Activated naive CD8-positive, alpha-beta T cell treated with anti-CD3 and anti-CD28 coated beads for 36 hours (primary cell): ENCODE results near the gene ZCCHC4. TPM values are rescaled to one million over a fixed set of nuclear protein-coding genes. Genes with fewer than 3 reads are reported as not detected.
"Not testable (repeated sequence)": the region's sequence is repeated elsewhere in the genome, so short reads cannot be mapped to it uniquely, and the experiment has no call there.

ENCODE experiments used
- DNase-seq: peaks from one replicate; pipeline ENCODE4 v3.0.0; 2021
- H3K27ac Mint-ChIP-seq: one replicate; pipeline ENCODE4 v1.8.0; 2022; ENCODE audit warnings: mild to moderate bottlenecking, moderate library complexity, mixed read lengths
- H3K27me3 Mint-ChIP-seq: one replicate; pipeline ENCODE4 v1.8.0; 2022; ENCODE audit warnings: mild to moderate bottlenecking, mixed read lengths
- H3K36me3 Mint-ChIP-seq: one replicate; pipeline ENCODE4 v1.8.0; 2021; ENCODE audit warnings: mild to moderate bottlenecking, mixed read lengths
- H3K4me1 Mint-ChIP-seq: one replicate; pipeline ENCODE4 v1.8.0; 2021; ENCODE audit warnings: mixed read lengths
- H3K4me3 Mint-ChIP-seq: one replicate; pipeline ENCODE4 v1.8.0; 2022; ENCODE audit warnings: mild to moderate bottlenecking, moderate library complexity, mixed read lengths
- H3K9me3 Mint-ChIP-seq: one replicate; pipeline ENCODE4 v1.8.0; 2022; ENCODE audit warnings: mixed read lengths
- total RNA-seq, 2 experiments: library from RNA; stranded (reverse); gene quantifications; one replicate each; pipeline ENCODE4 v1.2.3, GENCODE V29; 2021

The ZCCHC4 gene
- total RNA-seq, 2 experiments from 2014 or later: 13.0 to 15.9 TPM

DNA sequence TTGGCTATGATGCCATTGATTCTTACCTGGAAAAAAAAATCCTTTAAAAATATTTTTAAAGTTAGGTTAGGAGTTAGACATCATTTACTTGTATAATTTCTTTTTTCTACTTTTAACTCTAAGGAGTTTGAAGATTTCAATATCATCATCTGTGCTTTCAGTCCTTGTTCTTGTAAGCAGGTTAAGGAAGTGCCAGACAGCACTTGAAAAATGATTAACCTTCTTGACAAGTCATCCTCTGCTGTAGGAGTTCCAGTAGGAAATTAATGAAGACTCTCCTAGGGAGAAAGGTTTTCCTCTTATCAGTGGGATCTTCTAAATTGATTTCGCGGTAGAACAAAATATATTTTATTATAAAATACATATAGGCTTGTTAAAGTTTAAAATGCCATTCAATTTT lies 35.4 kb downstream of the ZCCHC4 start:
- Mint-ChIP-seq H3K4me1 (peaks cover 9% of the 10 kb centered on the region), H3K36me3 (peaks cover 7% of the 10 kb centered on the region), H3K4me3 (no peak overlapping the region), H3K9me3 (no peaks in the 10 kb centered on the region), H3K27ac (no peak overlapping the region), H3K27me3 (no peaks in the 10 kb centered on the region)
- DNase-seq: no peak

DNA sequence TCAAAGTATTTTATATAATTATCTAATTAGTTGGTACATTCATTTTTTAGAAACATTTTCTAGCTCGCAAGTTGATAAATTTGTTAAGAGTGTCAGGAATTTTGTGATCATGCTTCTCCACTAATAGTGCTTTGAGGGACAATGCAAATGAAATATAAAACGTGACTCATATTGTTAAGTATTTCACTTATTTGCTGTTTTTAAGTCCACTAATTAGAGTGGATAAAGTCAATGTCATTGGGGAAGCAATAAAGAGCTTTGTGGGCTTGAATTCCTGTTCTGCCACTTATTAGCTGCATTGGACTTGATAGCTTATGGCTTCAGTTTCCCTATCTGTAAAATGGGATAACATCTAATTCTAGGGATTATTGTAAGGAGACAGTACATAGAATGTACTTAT lies 38.0 kb downstream of the ZCCHC4 start:
- DNase-seq: no peak
- H3K4me1 Mint-ChIP-seq: peaks cover 8% of the 10 kb centered on the region
- no peak overlapping the region for H3K27ac Mint-ChIP-seq
- H3K27me3 Mint-ChIP-seq: no peaks in the 10 kb centered on the region
- H3K4me3 Mint-ChIP-seq: no peak overlapping the region
- no peaks in the 10 kb centered on the region for H3K9me3 Mint-ChIP-seq
- peaks cover 3% of the 10 kb centered on the region for H3K36me3 Mint-ChIP-seq

DNA sequence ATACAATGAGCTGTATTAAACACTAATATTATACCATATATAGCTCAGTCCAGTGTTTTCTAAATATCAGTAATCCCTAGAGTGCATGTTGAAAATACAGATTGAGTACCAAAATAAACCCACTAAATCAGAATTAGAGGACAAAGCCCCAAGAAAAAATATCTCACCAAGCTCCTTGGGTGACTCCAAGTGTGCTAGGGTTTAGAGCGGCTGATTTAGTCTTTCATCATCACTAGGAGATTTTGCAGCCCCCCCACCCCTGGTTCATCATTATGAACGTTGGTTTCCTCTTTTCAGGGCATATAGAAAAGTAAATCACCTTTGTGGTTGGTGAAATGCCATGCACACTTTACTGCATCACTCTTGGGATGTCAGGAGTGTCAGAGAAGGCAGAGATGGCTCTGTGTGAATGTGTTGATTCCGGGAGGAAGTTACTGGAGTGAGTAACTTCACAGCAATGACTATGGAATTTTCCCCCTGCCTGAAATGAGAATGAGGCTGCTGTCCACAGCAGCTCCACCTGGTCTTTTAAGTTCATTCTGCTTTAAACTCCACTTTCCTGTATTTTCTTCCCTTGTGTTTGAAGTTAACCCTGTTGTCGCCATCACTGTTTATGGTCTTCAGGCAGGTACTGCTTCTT lies 39.3 kb downstream of the ZCCHC4 start:
- no peaks in the 10 kb centered on the region for H3K36me3 Mint-ChIP-seq
- no peaks in the 10 kb centered on the region for H3K9me3 Mint-ChIP-seq
- H3K27ac Mint-ChIP-seq: no peak overlapping the region
- no peak overlapping the region for H3K4me3 Mint-ChIP-seq
- H3K27me3 Mint-ChIP-seq: no peaks in the 10 kb centered on the region
- DNase-seq: no peak
- peaks cover under 1% of the 10 kb centered on the region for H3K4me1 Mint-ChIP-seq

DNA sequence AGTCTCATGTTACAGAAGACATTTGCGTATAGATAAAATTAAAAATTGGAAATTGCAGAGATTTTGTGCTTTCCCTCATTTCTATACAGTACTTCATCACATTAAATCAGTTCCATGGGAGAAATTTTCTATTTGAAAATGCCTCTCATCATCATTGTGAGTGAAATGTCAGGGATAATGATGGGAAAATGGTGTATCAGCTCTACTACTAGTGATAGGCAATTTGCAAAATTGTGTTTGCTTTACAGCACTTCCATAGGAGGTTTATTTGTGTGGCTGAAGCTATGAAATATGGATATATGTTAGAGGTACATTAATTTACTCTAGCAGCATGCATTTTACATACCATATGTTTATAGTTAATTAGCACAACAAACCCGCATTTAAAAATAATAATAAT lies 43.5 kb downstream of the ZCCHC4 start:
- Mint-ChIP-seq H3K4me3 (no peak overlapping the region), H3K27ac (no peak overlapping the region), H3K27me3 (no peaks in the 10 kb centered on the region), H3K9me3 (no peaks in the 10 kb centered on the region), H3K36me3 (peaks cover 16% of the 10 kb centered on the region), H3K4me1 (no peaks in the 10 kb centered on the region)
- no peak for DNase-seq

DNA sequence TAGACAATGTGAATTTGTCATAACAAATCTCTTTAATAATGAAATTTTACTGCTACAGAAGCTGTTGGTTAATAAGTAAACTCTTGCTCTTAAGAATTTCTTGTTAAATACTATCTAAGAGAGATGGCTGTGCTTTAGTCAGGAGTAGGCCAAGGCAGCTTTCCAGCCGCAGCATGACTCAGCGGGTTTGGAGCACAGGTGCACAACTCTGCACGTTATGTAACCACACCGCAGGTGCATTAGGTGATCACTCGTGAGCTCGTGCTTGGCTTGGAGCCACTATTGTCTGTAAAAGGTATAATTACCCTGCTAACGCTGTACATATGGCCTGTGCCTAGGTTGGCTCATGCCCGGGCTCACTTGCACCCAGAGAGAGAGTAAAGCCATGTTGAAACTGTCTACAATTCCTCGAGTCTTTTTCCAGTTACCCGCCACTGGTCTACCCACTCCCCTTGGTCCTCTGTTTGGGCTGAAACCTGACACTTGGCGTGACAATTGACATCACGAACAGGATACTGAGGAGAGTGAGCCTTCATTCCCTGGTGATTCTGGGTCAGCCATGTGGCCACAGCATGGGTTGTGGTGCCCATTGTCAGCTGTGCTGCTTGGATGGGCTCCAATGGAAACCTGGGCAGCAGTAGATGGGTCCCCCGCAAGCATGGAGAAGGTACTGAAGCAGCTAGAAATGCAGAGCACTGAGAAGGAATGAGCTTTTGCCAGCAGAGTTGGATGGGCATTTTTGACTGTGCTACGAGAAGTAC lies 46.1 kb downstream of the ZCCHC4 start:
- Mint-ChIP-seq H3K9me3 (no peaks in the 10 kb centered on the region), H3K27me3 (no peaks in the 10 kb centered on the region), H3K27ac (no peak overlapping the region), H3K4me1 (no peaks in the 10 kb centered on the region), H3K36me3 (peaks cover 16% of the 10 kb centered on the region), H3K4me3 (no peak overlapping the region)
- no peak for DNase-seq

DNA sequence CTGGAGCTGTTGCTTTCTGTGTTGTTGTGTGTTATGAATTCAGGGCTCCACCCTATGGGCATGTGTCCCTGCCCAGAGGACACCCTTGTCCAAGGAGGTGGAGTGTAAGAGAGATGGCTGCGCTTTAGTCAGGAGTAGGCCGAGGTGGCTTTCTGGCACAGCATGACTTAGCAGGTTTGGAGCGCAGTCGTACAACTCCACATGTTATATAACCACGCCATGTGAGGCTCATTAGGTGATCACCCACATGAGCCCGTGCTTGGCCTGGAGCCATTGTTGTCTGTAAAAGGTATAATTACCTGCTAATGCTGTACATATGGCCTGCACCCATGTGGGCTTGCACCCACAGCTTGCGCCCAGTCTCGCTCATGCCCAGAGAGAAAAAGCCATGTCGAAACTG lies 48.7 kb downstream of the ZCCHC4 start:
- Mint-ChIP-seq H3K4me3 (no peak overlapping the region), H3K27ac (no peak overlapping the region), H3K36me3 (peaks cover 16% of the 10 kb centered on the region), H3K27me3 (no peaks in the 10 kb centered on the region), H3K4me1 (no peaks in the 10 kb centered on the region), H3K9me3 (no peaks in the 10 kb centered on the region)
- DNase-seq: no peak

DNA sequence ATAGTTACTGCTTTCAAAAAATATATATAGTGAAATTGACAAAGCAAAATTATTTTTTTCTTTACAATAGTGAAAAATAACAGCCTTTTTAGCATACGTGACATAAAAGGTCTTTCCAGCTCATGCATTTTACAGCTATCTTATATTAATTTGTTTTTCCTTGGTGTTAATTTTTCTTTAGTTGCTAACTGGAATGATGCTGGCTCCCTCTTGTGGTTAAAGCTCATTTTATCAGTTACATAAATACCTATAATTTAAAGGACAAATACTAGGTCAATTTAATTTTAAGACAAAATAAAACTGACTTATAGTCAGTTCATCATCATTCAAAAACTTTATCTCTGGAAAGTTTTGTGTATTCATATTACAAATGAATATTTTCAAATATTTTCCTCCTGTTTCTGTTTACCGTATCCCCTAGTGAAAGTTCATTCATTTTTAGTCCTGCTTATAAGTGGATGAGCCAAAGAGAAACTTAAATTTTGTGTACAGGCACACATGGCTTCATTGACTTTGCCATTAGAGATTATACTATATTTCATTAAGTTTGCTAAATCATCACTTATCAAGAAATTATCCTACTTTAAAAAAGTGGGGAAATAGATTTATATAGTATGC lies 54.5 kb downstream of the ZCCHC4 start:
- H3K27ac Mint-ChIP-seq: no peak overlapping the region
- no peaks in the 10 kb centered on the region for H3K9me3 Mint-ChIP-seq
- H3K36me3 Mint-ChIP-seq: no peaks in the 10 kb centered on the region
- no peak overlapping the region for H3K4me3 Mint-ChIP-seq
- no peak for DNase-seq
- H3K27me3 Mint-ChIP-seq: no peaks in the 10 kb centered on the region
- H3K4me1 Mint-ChIP-seq: no peaks in the 10 kb centered on the region

DNA sequence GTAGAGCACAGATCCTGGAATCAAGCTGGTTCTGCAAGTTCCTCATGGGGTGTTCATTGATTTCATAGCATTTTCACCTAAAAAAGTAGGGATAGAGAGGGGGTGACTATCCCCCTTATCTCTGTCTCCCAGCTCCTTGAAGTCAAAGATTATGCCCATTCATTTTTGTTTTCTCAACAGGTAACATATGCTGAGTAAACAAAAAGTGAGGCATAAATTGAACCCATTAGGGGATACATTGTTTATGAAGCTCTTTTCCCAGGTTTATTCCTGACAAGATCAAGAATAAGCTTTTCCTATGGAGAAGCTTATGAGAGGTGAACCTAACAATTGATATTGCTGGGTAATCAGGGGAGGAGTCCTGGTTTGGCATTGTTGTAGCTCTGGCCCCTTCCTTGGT lies 55.3 kb downstream of the ZCCHC4 start:
- H3K27ac Mint-ChIP-seq: no peak overlapping the region
- no peaks in the 10 kb centered on the region for H3K9me3 Mint-ChIP-seq
- H3K36me3 Mint-ChIP-seq: no peaks in the 10 kb centered on the region
- no peak overlapping the region for H3K4me3 Mint-ChIP-seq
- no peak for DNase-seq
- H3K27me3 Mint-ChIP-seq: no peaks in the 10 kb centered on the region
- no peaks in the 10 kb centered on the region for H3K4me1 Mint-ChIP-seq

DNA sequence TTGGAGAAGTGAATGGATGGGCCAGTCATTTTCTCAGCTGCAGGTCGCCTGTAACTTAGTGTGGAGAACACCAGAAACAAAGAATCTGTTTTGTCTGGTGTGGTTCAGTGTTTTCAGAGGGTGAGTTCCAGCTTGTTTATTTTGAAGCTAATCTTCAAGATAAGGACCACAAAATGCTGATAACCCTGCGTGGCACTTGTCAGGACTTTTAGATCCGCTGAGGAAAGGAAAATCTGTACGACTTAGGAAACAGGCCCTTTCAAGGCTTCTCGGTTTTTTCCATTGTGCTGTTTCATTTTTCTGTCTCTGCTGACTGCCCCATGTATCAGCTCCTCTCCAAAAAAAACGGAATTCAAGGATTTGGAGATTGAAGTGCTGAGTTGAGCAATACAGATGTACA lies 55.7 kb downstream of the ZCCHC4 start:
- Mint-ChIP-seq H3K4me3 (no peak overlapping the region), H3K27ac (no peak overlapping the region), H3K36me3 (no peaks in the 10 kb centered on the region), H3K27me3 (no peaks in the 10 kb centered on the region), H3K4me1 (no peaks in the 10 kb centered on the region), H3K9me3 (no peaks in the 10 kb centered on the region)
- no peak for DNase-seq

DNA sequence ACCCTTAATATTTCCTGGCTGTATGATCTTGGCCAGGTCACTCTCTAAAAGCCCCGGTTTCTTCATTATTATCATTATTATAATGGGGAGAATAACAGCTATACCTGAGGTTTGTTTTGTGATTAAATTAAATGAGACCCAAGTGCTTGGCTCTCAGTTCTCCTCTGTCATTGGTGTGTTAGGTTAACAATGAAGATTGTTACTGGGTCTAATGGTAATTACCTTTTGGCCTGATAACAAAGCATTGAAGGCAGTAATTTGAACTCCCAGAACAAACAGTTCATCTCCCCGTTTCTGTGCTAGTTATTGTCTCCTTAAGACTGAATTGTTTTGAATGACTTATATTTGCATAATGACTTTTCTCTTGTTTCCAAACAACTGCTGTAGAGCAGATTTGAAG lies 57.7 kb downstream of the ZCCHC4 start:
- H3K27me3 Mint-ChIP-seq: no peaks in the 10 kb centered on the region
- H3K4me3 Mint-ChIP-seq: no peak overlapping the region
- H3K36me3 Mint-ChIP-seq: no peaks in the 10 kb centered on the region
- H3K9me3 Mint-ChIP-seq: no peaks in the 10 kb centered on the region
- DNase-seq: no peak
- H3K27ac Mint-ChIP-seq: no peak overlapping the region
- H3K4me1 Mint-ChIP-seq: peaks cover under 1% of the 10 kb centered on the region

DNA sequence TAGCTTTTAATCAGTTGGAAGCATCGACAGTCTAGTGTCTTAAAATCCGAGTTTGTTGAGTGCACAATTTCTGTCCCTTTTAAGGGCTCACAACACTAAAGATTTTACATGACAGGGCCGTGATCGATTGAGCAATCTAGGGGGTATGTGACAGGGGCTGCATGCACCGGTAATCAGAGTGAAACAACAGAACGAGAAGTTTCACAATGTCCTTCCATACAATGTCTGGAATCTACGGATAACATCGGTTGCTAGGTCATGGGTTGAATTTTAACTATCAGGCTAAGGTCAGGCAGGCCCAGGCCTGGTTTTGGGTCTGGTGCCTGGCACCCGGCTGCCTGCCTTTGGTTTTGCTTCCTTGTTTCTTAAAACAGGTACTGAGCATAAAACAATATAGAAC lies 60.0 kb downstream of the ZCCHC4 start:
- H3K4me3 Mint-ChIP-seq, H3K36me3 Mint-ChIP-seq, H3K27ac Mint-ChIP-seq, H3K9me3 Mint-ChIP-seq, H3K4me1 Mint-ChIP-seq, DNase-seq, H3K27me3 Mint-ChIP-seq: not testable (repeated sequence)

DNA sequence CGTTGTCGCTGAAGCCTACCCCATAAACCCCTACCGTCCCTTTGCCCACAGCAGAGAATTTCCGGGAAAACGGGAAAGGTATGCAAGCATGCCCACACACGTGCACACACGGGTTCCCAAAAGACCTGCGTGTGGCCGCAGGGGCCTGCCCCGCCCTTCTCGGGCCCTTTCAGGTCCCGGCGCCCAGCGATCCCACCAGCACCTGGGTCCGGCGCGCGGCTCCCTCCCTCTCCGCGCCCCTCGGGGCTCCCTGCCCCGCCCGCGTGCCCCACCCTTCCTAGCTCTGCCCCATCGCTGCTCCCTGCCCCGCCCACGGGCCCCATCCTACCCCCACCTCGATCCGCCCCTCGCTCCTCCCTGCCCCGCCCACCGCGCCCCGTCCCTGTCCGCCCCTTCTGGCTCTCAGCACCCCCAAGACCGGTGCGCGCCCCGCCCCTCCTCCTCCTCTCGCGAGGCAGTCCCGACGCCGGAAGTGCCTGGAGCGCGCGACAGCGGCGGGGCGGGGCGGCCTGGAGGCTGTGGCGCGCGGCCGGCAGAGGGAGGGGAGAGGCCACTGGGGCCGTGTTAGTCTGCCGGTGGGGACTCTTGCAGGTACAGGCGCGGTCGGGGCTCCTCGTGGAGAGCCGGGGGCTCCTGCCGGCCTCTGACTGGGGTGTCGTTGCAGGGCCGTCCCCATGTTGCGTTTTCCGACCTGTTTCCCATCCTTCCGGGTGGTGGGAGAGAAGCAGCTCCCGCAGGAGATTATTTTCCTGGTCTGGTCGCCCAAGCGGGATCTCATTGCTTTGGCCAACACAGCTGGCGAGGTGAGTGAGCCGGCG lies 64.4 kb downstream of the ZCCHC4 start, which contains the start of gene ANAPC4:
Gene ANAPC4 (plus strand): TSS at position 510 of the 818 bp plus-strand sequence. CDS start 165 bp downstream, at position 675.
- Mint-ChIP-seq H3K4me3 (no peak within 1 kb of the TSS), H3K36me3 (peaks cover 10% of the 10 kb centered on the region), H3K27ac (peak within 1 kb of the TSS; percentile 83), H3K27me3 (no peaks in the 10 kb centered on the region), H3K4me1 (peaks cover 7% of the 10 kb centered on the region), H3K9me3 (no peaks in the 10 kb centered on the region)
- DNase-seq: peak; percentile 99

DNA sequence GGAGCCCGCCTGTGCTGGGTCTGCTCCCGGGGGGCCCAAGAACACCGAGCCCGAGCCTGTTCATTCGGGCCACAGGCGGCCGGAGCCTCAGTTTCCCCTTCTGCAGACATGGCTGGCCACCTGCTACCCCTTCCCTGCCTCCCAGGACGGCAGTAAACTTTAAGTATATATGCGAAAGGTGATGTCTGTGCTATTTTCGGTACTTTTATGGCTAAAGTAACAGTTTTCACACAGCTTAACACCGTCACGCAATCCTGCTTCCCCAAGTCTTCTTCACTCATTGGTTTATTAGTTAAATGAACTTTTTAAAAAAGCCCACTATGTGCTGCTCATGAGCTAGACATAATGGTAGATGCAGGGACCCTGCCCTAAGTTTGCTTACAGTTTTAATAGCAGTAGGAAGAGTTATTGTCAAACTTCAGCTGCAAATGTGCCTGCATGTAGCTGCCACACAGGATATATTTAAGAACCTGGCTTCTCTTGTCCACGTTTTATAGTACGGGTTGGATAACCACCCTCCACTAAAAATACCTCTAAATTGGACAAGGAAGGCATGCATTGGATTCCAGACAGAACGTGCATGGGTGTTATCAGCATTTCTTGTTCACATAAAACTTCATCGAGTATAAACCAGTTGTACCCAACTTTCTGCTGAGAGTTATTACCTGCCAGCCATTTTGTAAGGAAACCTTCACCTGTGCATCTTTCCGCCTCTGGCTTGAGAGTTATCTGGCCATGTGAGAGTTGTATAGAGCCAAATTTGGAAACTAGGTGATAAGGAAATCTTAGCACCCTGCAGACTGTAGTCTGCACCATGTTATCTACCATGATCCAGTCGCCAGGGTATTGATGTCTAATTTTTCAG lies 65.2 kb downstream of the ZCCHC4 start:
- Mint-ChIP-seq H3K36me3 (peaks cover 10% of the 10 kb centered on the region), H3K4me3 (no peak overlapping the region), H3K9me3 (no peaks in the 10 kb centered on the region), H3K27me3 (no peaks in the 10 kb centered on the region), H3K4me1 (peaks cover 11% of the 10 kb centered on the region), H3K27ac (peak overlapping the region; percentile 83)
- no peak for DNase-seq

DNA sequence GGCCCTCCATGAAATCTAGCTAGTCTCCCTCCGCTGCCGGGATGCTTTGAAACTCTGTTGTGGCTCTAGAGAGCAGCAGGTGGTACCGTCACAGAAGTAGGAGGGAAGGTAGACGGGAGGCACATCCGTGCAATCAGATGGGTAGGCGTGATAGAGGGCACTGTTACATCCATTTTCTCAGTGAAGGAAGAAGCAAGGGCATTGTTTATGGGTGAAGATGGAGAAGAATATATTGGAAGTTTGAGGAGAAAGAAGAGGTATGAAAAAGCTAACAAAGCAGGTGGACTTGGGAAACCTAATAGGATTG lies 65.8 kb downstream of the ZCCHC4 start:
- H3K27me3 Mint-ChIP-seq: no peaks in the 10 kb centered on the region
- H3K36me3 Mint-ChIP-seq: peaks cover 11% of the 10 kb centered on the region
- no peak overlapping the region for H3K27ac Mint-ChIP-seq
- H3K9me3 Mint-ChIP-seq: no peaks in the 10 kb centered on the region
- no peak for DNase-seq
- H3K4me1 Mint-ChIP-seq: peaks cover 11% of the 10 kb centered on the region
- no peak overlapping the region for H3K4me3 Mint-ChIP-seq
